HG03280 (cell line): ENCODE results near the gene DHRS9.
A peak's percentile ranks its signal among the peaks of the same experiment; 100 is the strongest.
"Not testable (repeated sequence)": the region's sequence is repeated elsewhere in the genome, so short reads cannot be mapped to it uniquely, and the experiment has no call there.

Experiments
- ATAC-seq: cut with Tn5 transposase; IDR thresholded peaks from one replicate; pipeline ENCODE4 v1.9.1; 2021; ENCODE audit warnings: mild to moderate bottlenecking, moderate library complexity; ENCODE audit not compliant: unreplicated experiment

Gene DHRS9

DNA sequence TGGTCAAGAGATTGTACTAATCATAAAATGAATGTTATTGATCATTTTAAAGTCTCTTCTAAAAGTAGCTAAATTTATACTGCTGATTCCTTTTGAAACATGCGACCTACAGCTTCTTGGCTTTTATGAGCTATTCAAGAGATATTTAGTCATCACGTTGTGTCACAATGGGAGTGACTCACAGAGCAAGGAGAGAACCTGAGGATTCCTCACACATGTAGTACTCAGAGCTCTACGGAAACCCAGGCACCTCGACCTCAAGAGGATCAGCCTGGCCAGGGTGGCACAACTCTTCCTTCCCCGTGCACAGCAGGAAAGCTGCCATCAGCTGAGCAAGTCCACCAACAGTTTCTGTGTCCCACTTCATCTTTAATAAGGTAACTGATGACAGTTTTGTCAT, at the start of gene DHRS9:
DHRS9 (plus strand) TSS at position 223 of the 400 bp plus-strand sequence. CDS start 12,019 bp downstream, outside the sequence.
- no peak for ATAC-seq

GRCh38 chr2:169023161-169023560, 46.2 kb upstream of the DHRS9 start:
- ATAC-seq, result no peak

GRCh38 chr2:169026056-169026455, 43.3 kb upstream of the DHRS9 start:
- ATAC-seq, result no peak

- no peak for ATAC-seq
These were observed 42.1 kb upstream of the DHRS9 start for GRCh38 chr2:169027234-169027633.

DNA sequence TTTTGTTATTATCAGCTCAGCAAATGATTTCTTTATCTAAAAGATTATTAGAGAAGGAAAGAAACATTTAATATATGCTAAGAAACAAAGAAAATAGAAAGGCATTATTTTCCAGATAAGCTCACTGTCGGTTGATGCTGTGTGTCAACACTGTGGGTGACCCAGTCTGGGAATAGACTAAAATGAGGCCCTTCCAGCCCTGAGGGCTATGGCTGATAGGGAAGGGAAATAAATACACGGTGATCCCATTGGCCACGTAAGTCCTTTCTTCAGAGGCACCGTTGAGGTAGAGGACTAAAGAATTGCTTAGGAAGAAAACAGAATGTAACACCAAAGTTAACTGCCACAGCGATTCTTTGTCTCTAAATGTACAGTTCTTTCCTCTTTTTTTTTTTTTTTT, 40.0 kb upstream of the DHRS9 start:
- ATAC-seq, result no peak

- no peak for ATAC-seq
These were observed 38.2 kb upstream of the DHRS9 start, which contains the start of gene ABCB11 for GRCh38 chr2:169031202-169031601. ABCB11 (minus strand) TSS chr2:169031324; CDS start chr2:169018125, 13,199 bp downstream.

GRCh38 chr2:169034256-169034655, 35.1 kb upstream of the DHRS9 start:
- no peak for ATAC-seq

DNA sequence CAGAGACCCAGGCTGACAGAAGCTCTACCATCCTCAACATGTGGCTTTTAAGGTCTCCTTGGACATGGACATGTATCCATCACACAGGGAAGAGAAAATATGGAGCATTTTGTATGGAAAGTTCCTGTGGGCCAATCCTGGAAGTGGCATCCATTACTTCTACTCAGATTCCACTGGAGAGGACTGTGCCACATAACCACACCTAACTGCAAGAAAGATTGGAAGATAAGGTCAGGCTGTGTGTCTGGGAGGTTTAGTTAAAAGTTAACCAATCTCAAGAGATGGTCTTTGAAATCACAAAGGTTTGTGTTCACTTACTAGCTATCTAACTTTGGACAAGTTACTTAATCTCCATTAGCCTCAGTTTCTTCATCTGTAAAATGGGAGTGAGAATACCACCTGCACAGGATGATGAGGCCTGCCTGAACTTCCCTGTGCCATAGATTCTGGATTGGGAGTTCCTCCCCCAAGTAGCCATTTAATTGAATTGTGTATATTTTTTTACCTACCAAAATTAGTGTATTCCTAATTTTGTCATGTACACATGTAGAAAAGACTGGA, 34.3 kb upstream of the DHRS9 start:
- ATAC-seq, result no peak

GRCh38 chr2:169035887-169036286, 33.5 kb upstream of the DHRS9 start:
- no peak for ATAC-seq

- ATAC-seq, result peak; percentile 56
These were observed 32.5 kb upstream of the DHRS9 start for GRCh38 chr2:169036736-169037440.

GRCh38 chr2:169038338-169038757, 31.0 kb upstream of the DHRS9 start:
- ATAC-seq, result peak; percentile 51

- no peak for ATAC-seq
These were observed 29.7 kb upstream of the DHRS9 start for GRCh38 chr2:169039702-169040101.

GRCh38 chr2:169041594-169041993, 27.8 kb upstream of the DHRS9 start:
- ATAC-seq, result no peak

DNA sequence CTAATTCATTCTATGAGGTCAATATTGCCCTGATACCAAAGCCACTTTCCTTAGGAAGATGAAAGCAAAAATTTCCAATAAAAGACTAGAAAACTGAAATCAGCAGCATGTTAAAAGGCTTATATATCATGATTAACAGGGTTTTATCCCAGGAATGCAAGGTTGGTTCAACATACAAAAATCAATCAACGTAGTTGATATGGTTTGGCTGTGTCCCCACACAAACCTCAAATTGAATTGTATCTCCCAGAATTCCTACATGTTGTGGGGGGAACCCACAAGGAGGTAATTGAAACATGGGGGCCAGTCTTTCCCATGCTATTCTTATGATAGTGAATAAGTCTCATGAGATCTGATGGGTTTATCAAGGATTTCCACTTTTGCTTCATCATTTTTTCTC, 26.5 kb upstream of the DHRS9 start:
- no peak for ATAC-seq

DNA sequence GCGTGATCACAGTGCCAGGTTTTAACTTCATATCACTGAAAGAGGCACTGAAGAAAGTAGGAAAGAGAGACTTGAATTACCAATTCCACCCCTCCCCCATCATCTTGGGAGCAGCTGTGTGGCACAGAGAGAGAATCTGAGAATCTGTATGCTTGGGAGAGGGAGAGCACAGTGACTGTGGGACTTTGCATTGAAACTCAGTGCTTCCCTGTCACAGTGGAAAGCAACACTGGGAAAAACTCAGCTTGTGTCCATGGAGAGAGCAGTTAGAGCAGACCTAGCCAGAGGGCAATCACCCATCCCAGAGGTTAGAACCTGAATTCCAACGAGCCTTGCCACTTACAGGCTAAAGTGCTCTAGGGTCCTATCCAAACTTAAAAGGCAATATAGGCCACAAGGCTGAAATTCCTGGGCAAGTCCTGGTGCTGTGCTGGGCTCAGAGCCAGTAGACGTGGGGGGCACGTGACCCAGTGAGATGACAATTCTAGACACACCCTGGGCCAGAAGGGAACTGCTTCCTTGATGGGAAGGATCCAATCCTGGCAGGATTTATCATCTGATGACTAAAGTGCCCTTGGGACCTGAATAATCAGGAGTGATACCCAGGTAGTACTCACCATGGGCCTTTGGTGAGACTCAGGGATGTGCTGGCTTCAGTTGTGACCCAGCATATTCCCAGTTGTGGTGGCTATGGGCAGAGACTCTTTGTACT, 22.8 kb upstream of the DHRS9 start:
- no peak for ATAC-seq

DNA sequence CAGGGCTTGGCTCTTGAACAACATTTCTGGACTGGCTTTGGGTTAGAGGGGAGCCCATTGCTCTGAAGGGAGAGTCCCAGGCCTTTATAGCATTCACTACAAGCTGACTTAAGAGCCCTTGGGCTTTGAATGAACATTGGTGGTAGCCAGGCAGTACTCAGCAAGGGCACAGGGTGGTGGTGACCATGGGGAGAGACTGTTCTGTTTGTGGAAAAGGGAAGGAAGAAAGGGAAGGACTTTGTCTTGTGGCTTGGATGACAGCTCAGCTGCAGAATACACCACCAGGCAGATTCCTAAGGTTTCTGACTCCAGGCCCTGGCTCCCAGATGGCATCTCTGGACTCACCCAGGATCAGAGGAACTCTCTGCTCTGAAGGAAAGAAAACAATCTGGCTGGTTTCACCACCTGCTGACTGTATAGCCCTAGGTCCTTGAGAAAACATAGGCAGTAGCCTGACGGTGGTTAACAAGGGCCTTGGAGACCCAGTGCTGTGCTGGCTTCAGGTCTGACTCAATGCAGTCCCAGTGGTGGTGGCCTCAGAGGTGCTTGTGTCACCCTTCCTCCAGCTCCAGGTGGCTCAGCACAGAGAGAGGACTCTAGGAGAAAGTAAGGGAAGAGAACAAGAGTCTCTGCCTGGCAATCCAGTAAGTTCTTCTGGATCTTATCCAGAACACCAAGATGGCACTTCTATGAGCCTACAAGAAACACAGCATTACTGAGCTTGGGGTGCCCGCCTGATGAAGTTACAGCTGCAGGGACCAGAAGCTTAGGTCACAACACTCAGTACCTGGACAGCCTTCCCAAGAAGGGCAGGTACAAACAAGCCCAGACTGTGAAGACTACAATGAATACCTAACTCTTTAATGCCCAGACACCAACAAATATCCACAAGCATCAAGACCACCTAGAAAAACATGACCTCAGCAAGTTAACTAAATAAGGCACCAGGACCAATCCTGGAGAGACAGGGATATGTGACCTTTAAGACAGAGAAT, 21.8 kb upstream of the DHRS9 start:
- ATAC-seq, result no peak

- no peak for ATAC-seq
These were observed 20.2 kb upstream of the DHRS9 start for GRCh38 chr2:169049142-169049541.

- no peak for ATAC-seq
These were observed 18.7 kb upstream of the DHRS9 start for GRCh38 chr2:169050476-169051240.

- not testable (repeated sequence) for ATAC-seq
These were observed 14.8 kb upstream of the DHRS9 start for GRCh38 chr2:169054575-169054974.

- ATAC-seq, result not testable (repeated sequence)
These were observed 5.2 kb upstream of the DHRS9 start for GRCh38 chr2:169064199-169064598.
